Endodermal cell (in vitro differentiated cells): Measurements from ENCODE around the gene FEM1B. TPM values are rescaled to one million over a fixed set of nuclear protein-coding genes. Genes with fewer than 3 reads are reported as not detected.

ENCODE experiments used
- DNase-seq: peaks from one replicate; pipeline ENCODE4 v3.0.0-alpha.2; 2017
- H3K27ac ChIP-seq: 2 replicates; pipeline ENCODE4 v1.5.1; 2013; ENCODE audit warnings: mild to moderate bottlenecking, low read depth, low read length, moderate library complexity
- H3K27me3 ChIP-seq: 2 replicates; pipeline ENCODE4 v1.6.1; 2013; ENCODE audit warnings: mild to moderate bottlenecking, low read length, moderate library complexity; ENCODE audit not compliant: insufficient read depth, control insufficient read depth, poor library complexity, severe bottlenecking
- H3K36me3 ChIP-seq: 2 replicates; pipeline ENCODE4 v1.7.0; 2013; ENCODE audit warnings: mild to moderate bottlenecking, low read length, moderate library complexity; ENCODE audit not compliant: control insufficient read depth, insufficient read depth
- H3K4me1 ChIP-seq: one replicate; pipeline ENCODE4 v1.7.0; 2013; ENCODE audit warnings: low read length; ENCODE audit not compliant: control insufficient read depth, insufficient read depth
- H3K4me3 ChIP-seq: 2 replicates; pipeline ENCODE4 v1.5.1; 2013; ENCODE audit warnings: mild to moderate bottlenecking, low read length, moderate library complexity
- H3K9ac ChIP-seq: 2 replicates; pipeline ENCODE4 v1.6.1; 2013; ENCODE audit warnings: mild to moderate bottlenecking, low read length, moderate library complexity; ENCODE audit not compliant: poor library complexity, severe bottlenecking; ENCODE audit errors: extremely low read depth
- H3K9me3 ChIP-seq: 2 replicates; pipeline ENCODE4 v1.6.1; 2013; ENCODE audit warnings: mild to moderate bottlenecking, low read length, moderate library complexity; ENCODE audit not compliant: control insufficient read depth
- H3K27ac Mint-ChIP-seq: 2 replicates; pipeline ENCODE4 v1.8.0; 2020; ENCODE audit warnings: mixed read lengths
- H3K27me3 Mint-ChIP-seq: 2 replicates; pipeline ENCODE4 v1.8.0; 2021; ENCODE audit warnings: mild to moderate bottlenecking, mixed read lengths; ENCODE audit not compliant: insufficient read depth
- H3K36me3 Mint-ChIP-seq: 2 replicates; pipeline ENCODE4 v1.8.0; 2020; ENCODE audit warnings: low read depth, mixed read lengths
- H3K4me1 Mint-ChIP-seq: 2 replicates; pipeline ENCODE4 v1.8.0; 2020; ENCODE audit warnings: mixed read lengths
- H3K4me3 Mint-ChIP-seq: 2 replicates; pipeline ENCODE4 v1.8.0; 2020; ENCODE audit warnings: mild to moderate bottlenecking, moderate library complexity, mixed read lengths
- H3K9me3 Mint-ChIP-seq: 2 replicates; pipeline ENCODE4 v1.8.0; 2020; ENCODE audit warnings: mild to moderate bottlenecking, mixed read lengths
- WGBS, 2 experiments: methylation state at CpG; one replicate each; pipeline versions ENCODE4 v1.1.5 to v1.1.7; 2013; ENCODE audit warnings: missing lambda C conversion rate in 2 of 2, mixed read lengths in 1 of 2; ENCODE audit not compliant: insufficient coverage in 1 of 2, insufficient read length in 1 of 2; 5-methylcytosine and 5-hydroxymethylcytosine counted together
- total RNA-seq, 2 donors: library from RNA; stranded (reverse); fragmentation: NEBNext Ultra II Directional in 1 of 2; extraction: Animal tissue kit (Norgen Biotek cat#: 25700) in 1 of 2; gene quantifications; 2 replicates in 1 of 2; 3 replicates in 1 of 2; pipeline ENCODE4 v1.2.1, GENCODE V29; 2021
- TF ChIP-seq, protein P1 (sequence below): fragments of 200-600 bp; sonication (generic); conservative IDR thresholded peaks from 2 replicates; pipeline ENCODE4 v1.5.0; 2021; ENCODE audit warnings: antibody characterized with exemption, mild to moderate bottlenecking

FEM1B gene
- total RNA-seq, 2 donors from 2014 or later: 65.4 to 67.9 TPM

DNA sequence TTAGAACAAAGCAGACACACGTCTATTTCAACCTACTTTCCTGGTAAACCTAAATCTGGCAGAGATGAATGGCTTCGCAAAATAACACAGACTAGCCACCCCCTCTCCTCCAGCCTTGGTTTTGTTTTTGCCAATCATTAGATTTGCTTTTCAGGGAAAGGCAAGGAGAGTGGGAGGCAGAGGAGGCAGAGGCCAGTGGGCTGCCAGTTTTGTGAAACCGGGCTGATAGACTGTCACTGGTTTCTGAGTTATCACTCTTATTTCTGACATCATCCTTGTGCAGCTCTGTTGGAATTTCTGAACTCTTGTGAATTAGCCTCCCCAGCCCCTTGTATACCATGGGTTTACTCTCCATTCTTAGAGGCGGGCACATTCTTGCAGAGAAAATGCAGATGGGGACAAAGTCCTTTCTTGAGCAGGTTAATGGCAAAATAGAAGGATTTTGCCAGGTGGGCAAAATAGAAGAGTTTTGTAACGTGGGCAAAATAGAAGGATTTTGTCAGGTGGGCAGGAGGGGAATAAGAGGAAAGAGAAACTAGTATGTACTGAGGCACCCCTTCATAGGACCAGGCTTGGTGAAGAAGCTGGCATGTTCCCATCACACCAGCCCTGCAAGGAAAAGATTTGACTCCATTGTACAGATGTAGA is 3.2 kb upstream of the FEM1B start:
- no peak overlapping the region for H3K4me3 Mint-ChIP-seq
- H3K9me3 Mint-ChIP-seq: no peaks in the 10 kb centered on the region
- H3K27me3 Mint-ChIP-seq: no peaks in the 10 kb centered on the region
- TF ChIP-seq, protein P1, sequence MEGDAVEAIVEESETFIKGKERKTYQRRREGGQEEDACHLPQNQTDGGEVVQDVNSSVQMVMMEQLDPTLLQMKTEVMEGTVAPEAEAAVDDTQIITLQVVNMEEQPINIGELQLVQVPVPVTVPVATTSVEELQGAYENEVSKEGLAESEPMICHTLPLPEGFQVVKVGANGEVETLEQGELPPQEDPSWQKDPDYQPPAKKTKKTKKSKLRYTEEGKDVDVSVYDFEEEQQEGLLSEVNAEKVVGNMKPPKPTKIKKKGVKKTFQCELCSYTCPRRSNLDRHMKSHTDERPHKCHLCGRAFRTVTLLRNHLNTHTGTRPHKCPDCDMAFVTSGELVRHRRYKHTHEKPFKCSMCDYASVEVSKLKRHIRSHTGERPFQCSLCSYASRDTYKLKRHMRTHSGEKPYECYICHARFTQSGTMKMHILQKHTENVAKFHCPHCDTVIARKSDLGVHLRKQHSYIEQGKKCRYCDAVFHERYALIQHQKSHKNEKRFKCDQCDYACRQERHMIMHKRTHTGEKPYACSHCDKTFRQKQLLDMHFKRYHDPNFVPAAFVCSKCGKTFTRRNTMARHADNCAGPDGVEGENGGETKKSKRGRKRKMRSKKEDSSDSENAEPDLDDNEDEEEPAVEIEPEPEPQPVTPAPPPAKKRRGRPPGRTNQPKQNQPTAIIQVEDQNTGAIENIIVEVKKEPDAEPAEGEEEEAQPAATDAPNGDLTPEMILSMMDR: no peak
- no peak overlapping the region for H3K27ac Mint-ChIP-seq
- Histone ChIP-seq H3K36me3 (no peaks in the 10 kb centered on the region), H3K27ac (no peak overlapping the region), H3K9ac (no peak overlapping the region), H3K27me3 (no peaks in the 10 kb centered on the region), H3K4me3 (no peak overlapping the region), H3K4me1 (no peaks in the 10 kb centered on the region), H3K9me3 (no peaks in the 10 kb centered on the region)
- WGBS, 2 experiments: 75 to 78% methylated on average over 3 to 5 of the region's 5 CpGs
- H3K36me3 Mint-ChIP-seq: no peaks in the 10 kb centered on the region
- H3K4me1 Mint-ChIP-seq: peaks cover 29% of the 10 kb centered on the region
- DNase-seq: no peak

DNA sequence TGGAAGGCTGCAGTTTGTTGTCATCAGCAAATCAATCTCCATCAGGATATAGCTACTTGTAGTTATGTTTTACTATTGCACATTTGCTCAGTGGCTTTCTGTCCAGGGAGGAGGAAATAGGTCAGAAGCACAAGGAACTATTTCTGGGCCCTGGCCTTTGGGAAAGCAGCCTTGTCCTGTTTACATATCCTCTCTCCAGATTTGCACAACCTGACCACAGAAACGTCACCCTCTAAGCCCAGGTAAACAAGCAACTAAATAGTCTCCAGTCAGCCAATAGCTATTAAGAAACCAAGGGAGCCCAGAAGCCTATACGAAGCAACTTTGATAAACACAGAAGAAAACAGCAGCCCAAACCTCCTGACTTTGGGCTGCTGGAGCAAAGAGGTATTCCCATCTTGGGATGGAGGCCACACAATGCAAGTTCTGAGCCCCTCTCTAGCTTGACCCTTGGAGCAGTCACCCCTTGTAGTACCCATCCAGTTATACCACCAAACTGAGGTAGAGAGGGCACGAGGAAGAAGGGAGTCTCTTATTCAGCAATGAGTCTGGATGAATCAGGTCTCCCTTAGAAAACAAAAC is 2.3 kb upstream of the FEM1B start:
- Mint-ChIP-seq H3K4me1 (peaks cover 37% of the 10 kb centered on the region), H3K27me3 (no peaks in the 10 kb centered on the region), H3K4me3 (no peak overlapping the region), H3K27ac (no peak overlapping the region), H3K36me3 (peaks cover 2% of the 10 kb centered on the region), H3K9me3 (no peaks in the 10 kb centered on the region)
- no peak overlapping the region for H3K9ac ChIP-seq
- no peaks in the 10 kb centered on the region for H3K9me3 ChIP-seq
- H3K27ac ChIP-seq: no peak overlapping the region
- TF ChIP-seq, protein P1: no peak
- H3K27me3 ChIP-seq: no peaks in the 10 kb centered on the region
- 82 to 88% methylated on average over 1 to 3 of the region's 3 CpGs for WGBS, 2 experiments
- no peak for DNase-seq
- H3K4me3 ChIP-seq: no peak overlapping the region
- no peaks in the 10 kb centered on the region for H3K4me1 ChIP-seq
- peaks cover 6% of the 10 kb centered on the region for H3K36me3 ChIP-seq

GRCh38 chr15:68276668-68277067 is 877 bp upstream of the FEM1B start:
- Mint-ChIP-seq H3K9me3 (no peaks in the 10 kb centered on the region), H3K27me3 (no peaks in the 10 kb centered on the region), H3K36me3 (peaks cover 4% of the 10 kb centered on the region), H3K27ac (peak overlapping the region; percentile 95), H3K4me3 (peak overlapping the region; percentile 96), H3K4me1 (peaks cover 49% of the 10 kb centered on the region)
- peak overlapping the region; percentile 94 for H3K27ac ChIP-seq
- H3K36me3 ChIP-seq: peaks cover 6% of the 10 kb centered on the region
- TF ChIP-seq, protein P1: no peak
- no peaks in the 10 kb centered on the region for H3K4me1 ChIP-seq
- no peaks in the 10 kb centered on the region for H3K9me3 ChIP-seq
- H3K9ac ChIP-seq: peak overlapping the region; percentile 77
- H3K4me3 ChIP-seq: peak overlapping the region; percentile 98
- 79 to 83% methylated on average over 3 of the region's 3 CpGs for WGBS, 2 experiments
- no peaks in the 10 kb centered on the region for H3K27me3 ChIP-seq
- DNase-seq: no peak
